Activated T-helper 1 cell treated with Interleukin-2 at 50 U/mL for 16 hours (primary cell): ENCODE data around the gene CLCN6.

Source experiments
- DNase-seq: peaks from one replicate; pipeline ENCODE4 v3.0.0-alpha.2; 2020; ENCODE audit warnings: low read depth

Gene CLCN6

DNA sequence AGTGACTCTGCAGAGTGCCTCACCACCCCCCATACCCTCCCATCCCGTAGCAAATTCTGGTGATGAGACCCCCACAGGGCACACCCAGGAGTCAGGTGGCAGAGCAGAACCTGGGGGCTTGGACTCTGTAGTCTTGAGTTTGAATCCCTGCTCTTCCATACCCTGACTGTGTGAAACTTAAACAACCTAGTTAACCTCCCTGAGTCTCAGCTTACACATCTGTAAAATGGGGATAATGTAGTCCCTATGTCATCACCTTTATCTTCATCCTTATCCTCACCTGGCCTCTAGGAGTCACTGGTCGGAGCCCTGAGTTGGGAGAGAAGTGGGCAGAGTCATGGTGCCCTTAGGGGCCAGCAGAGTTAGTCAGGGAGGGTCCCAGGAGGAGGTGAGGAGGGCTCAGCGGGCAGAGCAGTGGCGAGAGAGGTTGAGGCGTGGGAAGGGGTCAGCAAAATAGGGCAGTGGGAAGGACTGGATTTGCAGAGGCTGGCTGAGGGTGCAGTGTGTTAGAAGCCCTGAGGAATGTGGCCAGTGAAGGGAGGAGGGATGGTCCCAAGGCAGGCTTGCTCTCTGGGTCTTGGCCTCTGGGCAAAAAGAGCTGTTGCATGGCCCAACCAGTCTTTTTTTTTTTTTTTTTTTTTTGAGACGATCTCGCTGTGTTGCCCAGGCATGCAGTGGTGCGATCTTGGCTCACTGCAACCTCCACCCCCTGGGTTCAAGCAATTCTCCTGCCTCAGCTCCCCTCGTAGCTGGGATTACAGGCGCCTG is 25.4 kb upstream of the CLCN6 start:
- no peak for DNase-seq

DNA sequence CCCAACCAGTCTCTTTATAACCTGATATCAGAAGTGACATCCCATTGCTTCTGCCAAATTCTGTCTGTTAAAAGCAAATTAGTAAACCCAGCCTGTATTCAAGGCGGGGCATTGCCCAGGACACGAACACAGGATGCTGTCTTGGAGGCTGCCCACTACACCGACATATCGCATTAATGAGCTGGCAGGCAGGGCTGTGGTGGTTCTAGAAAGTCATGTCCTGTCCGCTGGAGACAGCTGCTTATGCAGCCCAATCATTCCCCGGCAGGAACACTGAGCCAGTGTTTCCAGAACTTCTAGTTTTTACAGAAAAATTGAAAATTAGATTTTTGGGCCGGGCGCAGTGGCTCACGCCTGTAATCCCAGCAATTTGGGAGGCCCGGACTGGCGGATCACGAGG is 24.7 kb upstream of the CLCN6 start:
- no peak for DNase-seq

DNA sequence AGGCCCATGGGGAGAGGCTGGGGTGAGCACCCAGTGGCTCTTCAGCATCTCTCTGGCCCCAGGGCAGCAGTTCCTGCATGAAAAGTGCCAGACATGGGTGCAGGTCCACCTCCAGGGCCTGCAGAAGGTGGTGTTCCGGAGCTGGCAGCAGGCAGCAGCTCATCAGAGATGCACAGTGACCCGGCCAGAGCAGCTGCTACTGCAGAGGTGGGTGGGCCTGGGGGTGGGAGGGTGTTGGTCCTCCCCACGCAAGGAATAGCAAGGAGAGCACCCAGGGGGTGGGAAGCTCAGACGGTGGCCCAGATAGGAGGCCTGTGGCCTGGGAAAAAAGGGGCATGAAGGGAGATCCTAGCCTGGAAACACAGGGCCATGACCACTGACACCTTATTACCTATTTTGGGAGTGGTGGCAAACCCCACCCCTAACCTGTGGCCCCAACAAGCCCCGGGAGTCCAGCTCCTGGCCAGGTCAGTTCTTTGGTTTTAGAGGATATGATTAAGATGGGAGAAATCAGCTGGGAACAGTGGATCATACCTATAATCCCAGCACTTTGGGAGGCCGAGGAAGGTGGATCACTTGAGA is 23.8 kb upstream of the CLCN6 start:
- no peak for DNase-seq

- no peak for DNase-seq
Observed at GRCh38 chr1:11783556-11783955, 22.4 kb upstream of the CLCN6 start.

GRCh38 chr1:11784256-11784992 is 21.6 kb upstream of the CLCN6 start:
- DNase-seq, result no peak

DNA sequence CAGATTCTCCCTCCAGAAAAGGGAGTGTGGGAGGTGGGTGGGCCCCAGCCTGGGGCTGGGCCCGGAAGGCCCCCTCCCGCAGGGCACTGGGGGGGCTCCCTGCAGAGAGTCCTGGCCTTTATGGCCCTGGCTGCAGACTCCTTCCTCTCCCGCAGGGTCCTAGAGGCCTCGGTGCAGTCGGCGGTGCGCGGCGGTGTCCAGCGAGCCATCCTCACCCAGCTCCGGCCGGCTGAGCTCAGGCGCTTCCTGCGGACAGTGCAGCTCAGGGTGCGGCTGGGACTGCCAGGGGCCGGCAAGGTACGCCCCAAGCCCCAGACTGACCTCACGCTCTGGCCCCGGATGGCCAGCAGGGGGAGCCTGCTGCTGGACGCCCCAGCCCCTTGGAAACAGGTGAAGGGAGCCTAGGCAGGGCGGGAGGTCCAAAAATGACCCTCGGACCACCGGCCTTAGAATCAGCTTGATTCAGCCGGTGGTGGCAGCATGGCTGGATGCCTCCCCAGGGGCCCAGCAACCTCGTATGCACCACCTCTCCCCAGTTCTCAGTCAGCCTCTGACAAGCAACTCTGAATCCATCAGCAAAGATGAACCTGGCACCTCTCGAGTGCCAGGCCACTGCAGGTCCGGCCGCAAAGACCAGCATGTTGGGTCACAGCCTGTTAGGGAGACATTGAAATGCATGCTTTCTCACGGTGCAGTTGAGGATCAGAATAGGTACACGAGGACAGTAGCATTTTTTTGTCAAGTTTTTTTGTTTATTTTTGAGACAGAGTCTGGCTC is 20.8 kb upstream of the CLCN6 start:
- DNase-seq, result no peak

GRCh38 chr1:11786168-11786567 is 19.8 kb upstream of the CLCN6 start:
- DNase-seq, result no peak

- no peak for DNase-seq
Observed at GRCh38 chr1:11787251-11787803, 18.7 kb upstream of the CLCN6 start.

GRCh38 chr1:11787804-11788436 is 18.1 kb upstream of the CLCN6 start:
- no peak for DNase-seq

GRCh38 chr1:11788549-11789053 is 17.4 kb upstream of the CLCN6 start:
- no peak for DNase-seq

- DNase-seq, result no peak
Observed at GRCh38 chr1:11789126-11790067, 16.6 kb upstream of the CLCN6 start.

- DNase-seq, result no peak
Observed at GRCh38 chr1:11790101-11790879, 15.7 kb upstream of the CLCN6 start.

DNA sequence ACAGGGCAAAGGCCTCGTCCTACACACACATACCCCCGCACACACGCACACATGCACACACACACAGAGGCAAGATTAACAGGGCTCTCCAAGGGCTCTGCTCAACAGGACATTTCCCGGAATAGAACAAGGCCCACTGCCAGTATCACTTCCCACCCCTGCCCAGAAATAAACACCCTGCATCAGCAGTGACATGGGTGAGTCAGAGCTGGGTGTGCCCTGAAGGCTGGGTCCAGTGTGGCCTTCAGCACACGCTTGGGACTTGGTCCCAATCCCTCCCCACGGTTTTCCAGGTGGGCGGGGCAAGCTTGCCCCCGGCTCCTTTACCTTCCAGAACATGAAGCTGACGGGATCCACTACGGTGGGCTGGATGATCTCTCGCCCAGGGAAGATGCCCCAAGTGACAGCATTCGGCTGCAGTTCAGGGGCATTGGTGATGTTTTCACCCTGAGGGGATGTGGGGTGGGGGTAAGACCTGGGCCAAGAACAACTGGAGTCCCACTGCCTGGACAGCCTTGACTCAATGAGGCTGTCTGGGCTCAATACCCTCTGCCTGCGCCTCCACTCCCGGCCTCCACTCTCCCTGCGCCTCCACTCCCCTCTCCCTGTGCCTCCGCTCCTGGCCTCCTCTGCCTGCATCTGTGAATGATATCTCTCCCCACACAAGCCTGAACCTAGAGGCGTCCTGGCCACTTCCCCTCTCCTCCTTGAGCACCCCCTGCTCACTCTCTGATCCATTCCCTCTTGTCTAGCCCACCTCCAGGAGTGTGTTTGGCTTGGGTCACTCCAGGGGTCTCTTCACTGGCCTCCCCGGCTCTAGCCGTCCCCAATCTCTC is 14.9 kb upstream of the CLCN6 start:
- DNase-seq, result no peak

DNA sequence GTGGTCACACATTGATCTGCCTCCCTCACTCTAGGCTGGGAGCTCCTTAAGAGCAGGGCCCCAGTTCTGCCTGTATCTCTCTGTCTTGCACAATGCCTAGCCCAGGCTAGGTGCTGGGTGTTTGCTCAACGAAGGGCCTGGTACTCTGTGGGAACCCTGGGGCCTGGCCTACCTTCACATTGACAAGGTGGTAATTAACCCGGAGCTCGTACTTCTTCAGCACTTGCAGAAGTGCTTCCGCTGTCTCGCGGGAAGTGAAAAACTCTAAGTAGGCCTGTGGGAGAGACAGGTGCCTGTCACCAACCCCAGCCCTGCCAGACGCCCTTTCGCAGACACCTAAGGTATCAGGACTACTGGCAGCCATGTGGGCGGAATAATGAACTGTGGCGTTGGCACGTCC is 13.9 kb upstream of the CLCN6 start:
- DNase-seq, result no peak

GRCh38 chr1:11793819-11794218 is 12.2 kb upstream of the CLCN6 start:
- DNase-seq, result no peak

DNA sequence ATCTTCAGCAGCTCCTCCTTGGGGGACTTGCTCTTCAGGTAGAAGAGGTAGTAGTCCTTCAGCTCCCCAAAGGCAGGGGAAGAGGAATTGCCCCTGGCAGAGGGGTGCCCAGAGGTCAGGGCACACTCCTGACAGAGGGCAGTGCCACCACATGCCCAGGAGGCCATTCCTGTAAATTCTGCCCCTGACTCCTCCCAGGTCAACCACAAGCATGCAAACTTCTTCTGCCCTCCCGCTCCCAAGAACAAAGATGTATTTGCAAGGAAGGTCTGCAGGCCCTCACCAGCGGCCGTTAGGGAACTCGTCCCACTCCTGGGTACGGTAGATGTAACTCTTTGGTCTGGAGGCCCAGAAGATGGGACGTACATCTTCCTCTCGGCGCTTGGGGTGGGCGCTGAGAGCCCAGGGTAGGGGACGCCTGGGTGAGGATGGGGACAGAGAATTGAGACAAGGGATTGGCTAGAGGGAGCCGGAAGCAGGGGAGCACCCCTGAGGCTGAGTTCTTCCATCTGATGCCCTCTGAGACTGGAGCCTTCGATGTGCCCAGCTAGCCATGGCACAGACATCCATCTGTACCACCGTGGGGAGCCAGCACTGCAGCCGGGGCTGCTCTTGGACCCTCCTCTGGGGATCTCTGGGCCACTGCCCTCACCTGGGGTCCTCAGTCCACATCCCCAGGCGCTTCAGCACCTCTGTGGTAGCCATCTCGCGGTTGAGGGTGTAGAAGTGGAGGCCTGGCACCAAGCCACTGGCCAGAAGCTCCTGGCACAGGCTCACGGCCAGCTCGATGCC is 11.3 kb upstream of the CLCN6 start:
- no peak for DNase-seq

DNA sequence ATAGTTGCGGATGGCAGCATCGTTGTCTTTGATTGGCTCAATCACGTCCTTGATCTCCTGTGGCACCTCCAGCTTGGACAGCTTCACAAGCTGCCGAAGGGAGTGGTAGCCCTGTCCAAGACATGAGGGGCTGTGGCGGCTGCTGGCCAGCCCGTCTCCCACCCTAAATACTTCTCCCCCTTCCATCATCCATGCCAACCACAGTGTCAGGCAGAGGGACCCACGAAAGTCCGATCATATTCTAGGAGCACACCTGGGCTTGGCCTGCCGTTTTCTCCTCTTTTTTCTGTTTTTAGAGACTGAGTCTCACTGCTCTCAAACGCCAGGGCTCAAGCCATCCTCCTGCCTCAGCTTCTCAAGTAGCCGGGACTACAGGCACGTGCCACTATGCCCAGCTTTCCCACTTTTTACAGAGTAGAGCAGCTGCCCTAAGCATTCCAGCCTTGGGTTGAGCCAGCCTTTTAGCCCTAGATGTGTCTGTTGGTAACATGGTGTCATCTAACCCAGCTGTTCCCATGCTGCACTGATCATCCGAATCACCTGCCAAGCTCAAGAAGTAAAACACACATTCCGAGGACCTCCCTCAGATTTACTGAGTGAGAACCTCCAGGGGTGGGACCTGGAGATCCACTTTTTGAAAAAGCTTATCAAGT is 10.6 kb upstream of the CLCN6 start:
- DNase-seq, result no peak
